GDM1 (cell line): ENCODE results near the gene EXOC4.

Experiments used
- DNase-seq: peaks from one replicate; lab custom pipeline; 2025; lab: John Stamatoyannopoulos, UW

EXOC4 gene

GRCh38 chr7:134031835-134032617 is 779.1 kb downstream of the EXOC4 start:
- no peak for DNase-seq

GRCh38 chr7:134034652-134035051 is 781.8 kb downstream of the EXOC4 start:
- DNase-seq = no peak

- no peak for DNase-seq
These were observed 785.1 kb downstream of the EXOC4 start for GRCh38 chr7:134037991-134038390.

- no peak for DNase-seq
These were observed 788.1 kb downstream of the EXOC4 start for GRCh38 chr7:134040988-134041387.

- no peak for DNase-seq
These were observed 788.6 kb downstream of the EXOC4 start for GRCh38 chr7:134041477-134041876.

- DNase-seq = no peak
These were observed 789.4 kb downstream of the EXOC4 start for GRCh38 chr7:134042307-134042706.

- DNase-seq = no peak
These were observed 791.8 kb downstream of the EXOC4 start for GRCh38 chr7:134044682-134045081.

- no peak for DNase-seq
These were observed 792.8 kb downstream of the EXOC4 start for GRCh38 chr7:134045716-134046115.

GRCh38 chr7:134046594-134047128 is 793.8 kb downstream of the EXOC4 start:
- no peak for DNase-seq

- DNase-seq = no peak
These were observed 794.8 kb downstream of the EXOC4 start for GRCh38 chr7:134047675-134048074.

GRCh38 chr7:134048166-134048565 is 795.3 kb downstream of the EXOC4 start:
- DNase-seq = no peak

GRCh38 chr7:134051020-134051419 is 798.1 kb downstream of the EXOC4 start:
- DNase-seq = no peak

GRCh38 chr7:134056816-134057215 is 803.9 kb downstream of the EXOC4 start:
- DNase-seq = no peak

- no peak for DNase-seq
These were observed 805.6 kb downstream of the EXOC4 start for GRCh38 chr7:134058521-134058920.

- DNase-seq = no peak
These were observed 806.1 kb downstream of the EXOC4 start for GRCh38 chr7:134058980-134059379.

- DNase-seq = no peak
These were observed 807.0 kb downstream of the EXOC4 start for GRCh38 chr7:134059921-134060320.

- no peak for DNase-seq
These were observed 808.0 kb downstream of the EXOC4 start for GRCh38 chr7:134060874-134061273.

- DNase-seq = no peak
These were observed 809.6 kb downstream of the EXOC4 start for GRCh38 chr7:134062460-134062859.

- DNase-seq = no peak
These were observed 812.5 kb downstream of the EXOC4 start for GRCh38 chr7:134065415-134065814.

GRCh38 chr7:134067164-134067563 is 814.3 kb downstream of the EXOC4 start:
- no peak for DNase-seq

- no peak for DNase-seq
These were observed 815.8 kb downstream of the EXOC4 start for GRCh38 chr7:134068670-134069069.

GRCh38 chr7:134069187-134069586 is 816.3 kb downstream of the EXOC4 start:
- no peak for DNase-seq

- no peak for DNase-seq
These were observed 817.8 kb downstream of the EXOC4 start for GRCh38 chr7:134070673-134071072.
